H1 (cell line): ENCODE results near the gene RAB30. TPM values are rescaled to one million over a fixed set of nuclear protein-coding genes. Genes with fewer than 3 reads are reported as not detected.

Experiments used
- CTCF ChIA-PET: fragments of 300-600 bp; sonication (Branson Sonifier 250); formaldehyde crosslinking; loops from one replicate; lab custom pipeline; 2021; ENCODE audit not compliant: partially characterized antibody; lab: Charles Lee
- POLR2A ChIA-PET: fragments of 300-600 bp; sonication (Branson Sonifier 250); formaldehyde crosslinking; loops from one replicate; lab custom pipeline; 2021; ENCODE audit warnings: inconsistent platforms; ENCODE audit not compliant: partially characterized antibody; lab: Charles Lee
- DNase-seq, 2 experiments: peaks; one replicate each; pipeline versions ENCODE4 v3.0.0 to v3.0.0-alpha.2; 2010 to 2022; ENCODE audit warnings: low spot score in 2 of 2, low read depth in 1 of 2, mixed read lengths in 1 of 2
- FAIRE-seq: peaks from 2 replicates; lab custom pipeline; 2011; peaks lifted over from hg19 to GRCh38; lab: Jason Lieb, UNC
- H2AFZ ChIP-seq: 2 replicates; pipeline ENCODE4 v1.8.1; 2012; ENCODE audit warnings: low read length, inconsistent platforms
- H2AK5ac ChIP-seq: 2 replicates; pipeline ENCODE4 v1.6.1; 2013; ENCODE audit warnings: low read depth, low read length
- H2BK120ac ChIP-seq: replicated peaks from 2 replicates; pipeline ENCODE3; 2013; ENCODE audit warnings: low read depth, low read length, inconsistent platforms
- H2BK12ac ChIP-seq: 2 replicates; pipeline ENCODE4 v1.6.1; 2013; ENCODE audit warnings: low read depth, low read length
- H2BK15ac ChIP-seq: 2 replicates; pipeline ENCODE4 v1.6.1; 2013; ENCODE audit warnings: low read length
- H2BK20ac ChIP-seq: 2 replicates; pipeline ENCODE4 v1.6.1; 2013; ENCODE audit warnings: low read length
- H2BK5ac ChIP-seq: 2 replicates; pipeline ENCODE4 v1.6.1; 2013; ENCODE audit warnings: low read depth, low read length
- H3K14ac ChIP-seq: 2 replicates; pipeline ENCODE4 v1.6.1; 2013; ENCODE audit warnings: inconsistent platforms; ENCODE audit not compliant: insufficient read length
- H3K18ac ChIP-seq: 2 replicates; pipeline ENCODE4 v1.6.1; 2013; ENCODE audit warnings: low read length; ENCODE audit errors: extremely low read depth
- H3K23ac ChIP-seq: 2 replicates; pipeline ENCODE4 v1.6.1; 2013; ENCODE audit warnings: inconsistent platforms; ENCODE audit not compliant: insufficient read length
- H3K23me2 ChIP-seq: 2 replicates; pipeline ENCODE4 v1.6.1; 2013; ENCODE audit warnings: low read depth, low read length
- H3K27ac ChIP-seq: 2 replicates; pipeline ENCODE4 v1.6.1; 2011; ENCODE audit warnings: low read depth, low read length, inconsistent platforms
- H3K27me3 ChIP-seq, 4 experiments: replicated peaks in 1 of 4; 1 replicate in 1 of 4; 2 replicates in 3 of 4; pipeline versions ENCODE4 v1.6.1 to v1.8.1; 2011 to 2013; ENCODE audit warnings: low read length in 3 of 4, mild to moderate bottlenecking in 3 of 4, inconsistent platforms in 2 of 4, mixed read lengths in 2 of 4, moderate library complexity in 1 of 4; ENCODE audit not compliant: control insufficient read depth in 3 of 4, insufficient read depth in 3 of 4; ENCODE audit errors: extremely low read depth in 1 of 4
- H3K36me3 ChIP-seq, 4 experiments: 2 replicates each; pipeline versions ENCODE4 v1.6.1 to v1.8.1; 2011 to 2013; ENCODE audit warnings: mild to moderate bottlenecking in 4 of 4, low read length in 3 of 4, moderate library complexity in 2 of 4, control low read depth in 1 of 4, inconsistent platforms in 1 of 4; ENCODE audit not compliant: insufficient read depth in 4 of 4, control insufficient read depth in 2 of 4
- H3K4ac ChIP-seq: replicated peaks from 2 replicates; pipeline ENCODE3; 2013; ENCODE audit warnings: low read length, low read depth, mixed read lengths, inconsistent platforms; ENCODE audit not compliant: insufficient read length
- H3K4me1 ChIP-seq, 4 experiments: replicated peaks in 1 of 4; 1 replicate in 1 of 4; 2 replicates in 3 of 4; pipeline versions ENCODE4 v1.6.1 to v1.8.1; 2011 to 2013; ENCODE audit warnings: low read length in 3 of 4, inconsistent platforms in 2 of 4, mixed read lengths in 1 of 4; ENCODE audit not compliant: insufficient read depth in 4 of 4, control insufficient read depth in 3 of 4
- H3K4me2 ChIP-seq, 2 experiments: 2 replicates each; pipeline versions ENCODE4 v1.6.1 to v1.8.1; 2011 to 2013; ENCODE audit warnings: low read depth in 2 of 2, low read length in 2 of 2, control low read depth in 1 of 2, inconsistent platforms in 1 of 2, mild to moderate bottlenecking in 1 of 2; ENCODE audit not compliant: insufficient read depth in 1 of 2
- H3K4me3 ChIP-seq, 4 experiments: fragments of 200-600, 300-600 bp in 1 of 4; sonication (generic), shearing (Covaris generic), sonication (Bioruptor Twin) in 1 of 4; 2 replicates each; pipeline versions ENCODE4 v1.5.1 to v1.8.1; 2011 to 2016; ENCODE audit warnings: low read length in 4 of 4, low read depth in 3 of 4, control low read depth in 2 of 4, inconsistent platforms in 2 of 4, mild to moderate bottlenecking in 2 of 4, mixed read lengths in 1 of 4, moderate library complexity in 1 of 4; ENCODE audit not compliant: insufficient read depth in 2 of 4; ENCODE audit errors: extremely low read depth in 1 of 4
- H3K56ac ChIP-seq: replicated peaks from 2 replicates; pipeline ENCODE3; 2013; ENCODE audit warnings: low read depth, mild to moderate bottlenecking, mixed read lengths, low read length, inconsistent platforms; ENCODE audit not compliant: insufficient read length
- H3K79me1 ChIP-seq: 2 replicates; pipeline ENCODE4 v1.6.1; 2013; ENCODE audit warnings: low read depth, low read length, control low read depth
- H3K79me2 ChIP-seq, 2 experiments: 2 replicates each; pipeline versions ENCODE4 v1.6.1 to v1.8.1; 2012 to 2013; ENCODE audit warnings: low read length in 2 of 2, mild to moderate bottlenecking in 2 of 2, inconsistent platforms in 1 of 2; ENCODE audit not compliant: insufficient read depth in 2 of 2, control insufficient read depth in 1 of 2
- H3K9ac ChIP-seq, 4 experiments: replicated peaks in 1 of 4; 1 replicate in 1 of 4; 2 replicates in 3 of 4; pipeline versions ENCODE4 v1.6.1 to v1.8.1; 2011 to 2013; ENCODE audit warnings: low read depth in 3 of 4, low read length in 3 of 4, control low read depth in 2 of 4, mild to moderate bottlenecking in 2 of 4, moderate library complexity in 2 of 4, inconsistent platforms in 1 of 4; ENCODE audit errors: extremely low read depth in 1 of 4
- H3K9me3 ChIP-seq, 2 experiments: 2 replicates each; pipeline versions ENCODE4 v1.6.1 to v1.8.1; 2012 to 2013; ENCODE audit warnings: mild to moderate bottlenecking in 2 of 2, moderate library complexity in 2 of 2, control low read depth in 1 of 2, inconsistent platforms in 1 of 2, low read depth in 1 of 2, low read length in 1 of 2, mixed read lengths in 1 of 2; ENCODE audit not compliant: insufficient read depth in 2 of 2
- H4K20me1 ChIP-seq, 2 experiments: replicated peaks in 1 of 2; 2 replicates each; pipeline versions ENCODE3 to v1.8.1; 2011 to 2013; ENCODE audit warnings: inconsistent platforms in 2 of 2, low read length in 2 of 2, mild to moderate bottlenecking in 1 of 2; ENCODE audit not compliant: insufficient read depth in 2 of 2, control insufficient read depth in 1 of 2
- H4K5ac ChIP-seq: 2 replicates; pipeline ENCODE4 v1.6.1; 2013; ENCODE audit warnings: low read length, low read depth, mixed read lengths, inconsistent platforms; ENCODE audit not compliant: insufficient read length
- H4K8ac ChIP-seq: 2 replicates; pipeline ENCODE4 v1.8.0; 2013; ENCODE audit warnings: mild to moderate bottlenecking, moderate library complexity, low read length, inconsistent platforms; ENCODE audit not compliant: insufficient read depth; ENCODE audit errors: extremely low read depth
- H4K91ac ChIP-seq: replicated peaks from 2 replicates; pipeline ENCODE3; 2013; ENCODE audit warnings: low read length, mixed read lengths, inconsistent platforms; ENCODE audit not compliant: insufficient read length
- E2F6 ChIP-seq: IDR thresholded peaks from 2 replicates; pipeline ENCODE4 v1.6.1; 2012; ENCODE audit warnings: inconsistent platforms
- EZH2 ChIP-seq: fragments of 200-600 bp; sonication (generic); IDR thresholded peaks from 2 replicates; pipeline ENCODE4 v1.7.1; 2012; ENCODE audit warnings: low read depth, mild to moderate bottlenecking, moderate library complexity, low read length, inconsistent platforms; ENCODE audit not compliant: severe bottlenecking
- HDAC2 ChIP-seq, 2 experiments: fragments of 300-600 bp in 1 of 2; sonication (generic) in 1 of 2; IDR thresholded peaks; 2 replicates each; pipeline ENCODE4 v1.6.1; 2011 to 2012; ENCODE audit warnings: low read depth in 2 of 2, low read length in 2 of 2, mild to moderate bottlenecking in 2 of 2, moderate library complexity in 2 of 2, borderline replicate concordance in 1 of 2, inconsistent platforms in 1 of 2
- KDM1A ChIP-seq: fragments of 200-600, 300-600 bp; sonication (generic); IDR thresholded peaks from 2 replicates; pipeline ENCODE4 v1.7.1; 2016; ENCODE audit warnings: mild to moderate bottlenecking, low read length, borderline replicate concordance
- KDM5A ChIP-seq: fragments of 200-600 bp; IDR thresholded peaks from 2 replicates; pipeline ENCODE4 v1.7.1; 2012; ENCODE audit warnings: mild to moderate bottlenecking, low read length, inconsistent platforms, mixed read lengths
- NANOG ChIP-seq: IDR thresholded peaks from 2 replicates; pipeline ENCODE4 v1.6.1; 2011; ENCODE audit warnings: low read length, low read depth, mild to moderate bottlenecking, inconsistent platforms; ENCODE audit not compliant: insufficient read depth, poor library complexity, severe bottlenecking
- POLR2A ChIP-seq, 2 experiments: IDR thresholded peaks; 1 replicate in 1 of 2; 2 replicates in 1 of 2; pipeline ENCODE4 v1.6.1; 2011; ENCODE audit warnings: low read depth in 2 of 2, low read length in 2 of 2, mild to moderate bottlenecking in 2 of 2; ENCODE audit errors: control extremely low read depth in 1 of 2
- RXRA ChIP-seq: IDR thresholded peaks from 2 replicates; pipeline ENCODE4 v1.6.1; 2011; ENCODE audit warnings: low read depth, mild to moderate bottlenecking, low read length, moderate library complexity; ENCODE audit not compliant: insufficient read depth
- SIN3A ChIP-seq, 2 experiments: IDR thresholded peaks in 1 of 2; conservative IDR thresholded peaks in 1 of 2; 2 replicates each; pipeline ENCODE4 v1.6.1; 2011 to 2012; ENCODE audit warnings: low read length in 2 of 2, improper control_type of control experiment in 1 of 2, low read depth in 1 of 2, mild to moderate bottlenecking in 1 of 2
- TEAD4 ChIP-seq: IDR thresholded peaks from 2 replicates; pipeline ENCODE4 v1.6.1; 2012; ENCODE audit warnings: low read depth, low read length, inconsistent platforms, mixed read lengths
- YY1 ChIP-seq: IDR thresholded peaks from 2 replicates; pipeline ENCODE4 v1.6.1; 2011; ENCODE audit warnings: low read depth, mild to moderate bottlenecking, low read length
- WGBS, 2 experiments: shearing (Covaris generic) in 1 of 2; methylation state at CpG; one replicate each; pipeline versions ENCODE4 v1.1.6 to v1.1.7; 2013 to 2015; ENCODE audit warnings: low lambda C conversion rate in 2 of 2, mixed read lengths in 2 of 2, inconsistent platforms in 1 of 2, low coverage in 1 of 2, missing lambda C conversion rate in 1 of 2; ENCODE audit not compliant: insufficient replicate concordance in 2 of 2, insufficient coverage in 1 of 2, insufficient read length in 1 of 2; ENCODE audit errors: extremely low coverage in 1 of 2, missing lambda C conversion rate in 1 of 2; 5-methylcytosine and 5-hydroxymethylcytosine counted together
- polyA plus RNA-seq, 7 experiments: library from polyadenylated mRNA; depleted of rRNA in 3 of 7; stranded (reverse) in 5 of 7; unstranded in 2 of 7; fragments of >200 nt in 5 of 7; fragments of 200-250 nt in 2 of 7; gene quantifications; 1 replicate in 5 of 7; 2 replicates in 1 of 7; 4 replicates in 1 of 7; pipeline versions ENCODE4 v1.2.1 to v1.2.3, GENCODE V29; 2011 to 2013; ENCODE audit warnings: missing spikeins in 2 of 7, mixed read lengths in 2 of 7
- total RNA-seq: library from RNA; stranded (reverse); fragmentation: NEBNext Ultra II Directional; extraction: Animal tissue kit (Norgen Biotek cat#: 25700); gene quantifications from 2 replicates; pipeline ENCODE4 v1.2.1, GENCODE V29; 2021

Gene RAB30
- total and polyA plus RNA-seq, 2 of the 8 experiments (the other 6 are each of a cell fraction or from before 2014, with no cell fraction given) = 1.6 to 11.7 TPM

- no peak overlapping the region for H2BK15ac ChIP-seq
- H2AFZ ChIP-seq = no peak overlapping the region
- H3K4me2 ChIP-seq = no peak overlapping the region
- H2BK5ac ChIP-seq = no peak overlapping the region
- H3K79me1 ChIP-seq = no peaks in the 10 kb centered on the region; the same call in 1 of the 2 replicates
- H3K18ac ChIP-seq = no peak overlapping the region
- H3K27me3 ChIP-seq = no peaks in the 10 kb centered on the region
- POLR2A ChIA-PET = interaction anchor here (0.6 to 1.6 kb wide), 2 partner anchors 11 to 111 kb away, joined by 3 read pairs; no protein-coding TSS in a partner anchor
- DNase-seq = no peak
- H2BK20ac ChIP-seq = no peak overlapping the region
- no peak overlapping the region for H4K8ac ChIP-seq
- no peak overlapping the region for H3K4ac ChIP-seq
- peaks cover 0 to 19% of the 10 kb centered on the region in 2 experiments; a peak in 2 of 4 replicates for H3K79me2 ChIP-seq
- TF ChIP-seq SIN3A (conservative IDR thresholded peaks at IDR 0.05 in 1 of 2, IDR thresholded peaks at IDR 0.05 in 1 of 2; ENCODE audit: low read depth in 1 of 2, low read length in 2 of 2) (no peak), E2F6 (no peak), NANOG (no peak), POLR2A (IDR thresholded peaks at IDR 0.05; ENCODE audit: control extremely low read depth in 1 of 2, low read depth in 2 of 2, low read length in 2 of 2) (no peak), EZH2 (no peak), KDM5A (no peak), KDM1A (no peak), TEAD4 (no peak), HDAC2 (IDR thresholded peaks at IDR 0.05; ENCODE audit: borderline replicate concordance in 1 of 2, low read depth in 2 of 2, low read length in 2 of 2) (no peak), YY1 (no peak), RXRA (no peak)
- H3K23me2 ChIP-seq = peaks cover 2% of the 10 kb centered on the region; the same call in 1 of the 2 replicates
- no peak overlapping the region for H3K56ac ChIP-seq
- no peak overlapping the region for H2BK12ac ChIP-seq
- no peak overlapping the region for H3K9ac ChIP-seq
- H4K20me1 ChIP-seq = no peaks in the 10 kb centered on the region
- no peak overlapping the region for H3K14ac ChIP-seq
- no peak overlapping the region for H4K91ac ChIP-seq
- H3K9me3 ChIP-seq = no peaks in the 10 kb centered on the region
- CTCF ChIA-PET = interaction anchor here (1.7 kb wide), 1 partner anchor 26 kb away, joined by 3 read pairs; no protein-coding TSS in a partner anchor
- H2AK5ac ChIP-seq = no peak overlapping the region
- WGBS, 2 experiments = 81% methylated on average over 7 of the region's 7 CpGs; no CpG with 5 or more reads in 1 of the 2 experiments
- no peak for FAIRE-seq
- H3K4me1 ChIP-seq = peaks cover 0 to 3% (median 0%) of the 10 kb centered on the region in 4 experiments; a peak in 1 of 7 replicates
- H3K23ac ChIP-seq = no peak overlapping the region
- H2BK120ac ChIP-seq = no peak overlapping the region
- H3K27ac ChIP-seq = no peak overlapping the region
- no peaks in the 10 kb centered on the region for H3K36me3 ChIP-seq
- H4K5ac ChIP-seq = no peak overlapping the region
- H3K4me3 ChIP-seq = no peak overlapping the region
These were observed 8.5 kb downstream of the RAB30 start for GRCh38 chr11:83063073-83063754.
